Neural progenitor cell (in vitro differentiated cells): ENCODE measurements around the gene ZNF605. TPM values are rescaled to one million over a fixed set of nuclear protein-coding genes. Genes with fewer than 3 reads are reported as not detected.

Source experiments
- DNase-seq: peaks from one replicate; pipeline ENCODE4 v3.0.0-alpha.2; 2016; ENCODE audit warnings: low spot score
- H2AFZ ChIP-seq: fragments of 200-600 bp; sonication (generic); replicated peaks from 2 replicates; pipeline ENCODE4 v1.6.1; 2016; ENCODE audit warnings: antibody characterized with exemption
- H3F3A ChIP-seq: fragments of 200-600 bp; sonication (generic); 2 replicates; pipeline ENCODE4 v1.6.1; 2016; ENCODE audit warnings: antibody characterized with exemption, low read depth
- H3K27ac ChIP-seq: fragments of 200-600 bp; sonication (generic); 2 replicates; pipeline ENCODE4 v1.5.1; 2016; ENCODE audit warnings: mild to moderate bottlenecking
- H3K27me3 ChIP-seq: fragments of 200-600 bp; sonication (generic); 2 replicates; pipeline ENCODE4 v1.6.1; 2016; ENCODE audit warnings: mild to moderate bottlenecking, moderate library complexity
- H3K36me3 ChIP-seq: fragments of 200-600 bp; sonication (generic); 2 replicates; pipeline ENCODE4 v1.5.1; 2016
- H3K4me1 ChIP-seq: fragments of 200-600 bp; sonication (generic); 2 replicates; pipeline ENCODE4 v1.6.1; 2016; ENCODE audit warnings: mixed run types
- H3K4me2 ChIP-seq: fragments of 200-600 bp; sonication (generic); 2 replicates; pipeline ENCODE4 v1.6.1; 2016
- H3K4me3 ChIP-seq: fragments of 200-600 bp; sonication (generic); 2 replicates; pipeline ENCODE4 v1.5.1; 2016
- H3K79me2 ChIP-seq: fragments of 200-600 bp; sonication (generic); 2 replicates; pipeline ENCODE4 v1.6.1; 2016; ENCODE audit warnings: low read depth
- H3K9ac ChIP-seq: fragments of 200-600 bp; sonication (generic); 2 replicates; pipeline ENCODE4 v1.6.1; 2016
- H3K9me3 ChIP-seq: fragments of 200-600 bp; sonication (generic); 2 replicates; pipeline ENCODE4 v1.5.1; 2016; ENCODE audit warnings: low read depth
- H4K20me1 ChIP-seq: fragments of 200-600 bp; sonication (generic); 2 replicates; pipeline ENCODE4 v1.6.1; 2016; ENCODE audit warnings: low read depth
- H3K27ac Mint-ChIP-seq: 3 replicates; pipeline ENCODE4 v1.8.0; 2021; ENCODE audit warnings: mixed read lengths
- H3K27me3 Mint-ChIP-seq: 2 replicates; pipeline ENCODE4 v1.8.0; 2022; ENCODE audit warnings: low read depth, mild to moderate bottlenecking, inconsistent platforms, moderate library complexity, mixed read lengths; ENCODE audit not compliant: insufficient read depth
- H3K36me3 Mint-ChIP-seq: 3 replicates; pipeline ENCODE4 v1.8.0; 2021; ENCODE audit warnings: mixed read lengths
- H3K4me1 Mint-ChIP-seq: 3 replicates; pipeline ENCODE4 v1.8.0; 2021; ENCODE audit warnings: mixed read lengths
- H3K4me3 Mint-ChIP-seq: 3 replicates; pipeline ENCODE4 v1.8.0; 2021; ENCODE audit warnings: mild to moderate bottlenecking, moderate library complexity, mixed read lengths
- H3K9me3 Mint-ChIP-seq: 3 replicates; pipeline ENCODE4 v1.8.0; 2020; ENCODE audit warnings: mixed read lengths
- CTCF ChIP-seq: fragments of 200-600 bp; sonication (generic); IDR thresholded peaks from 2 replicates; pipeline ENCODE4 v1.5.1; 2017; ENCODE audit warnings: antibody characterized with exemption, mild to moderate bottlenecking
- EZH2 ChIP-seq: fragments of 200-600 bp; sonication (generic); IDR thresholded peaks from 2 replicates; pipeline ENCODE4 v1.6.1; 2017; ENCODE audit warnings: antibody characterized with exemption, mild to moderate bottlenecking, moderate library complexity
- EZH2phosphoT487 ChIP-seq: fragments of 200-600 bp; sonication (generic); IDR thresholded peaks from 2 replicates; pipeline ENCODE4 v1.6.1; 2017; ENCODE audit warnings: antibody characterized with exemption
- small RNA-seq: library from RNA; depleted of rRNA; stranded (forward); fragments of <200 nt; gene quantifications from one replicate; pipeline ENCODE3, GENCODE V24; 2015
- total RNA-seq: library from RNA; depleted of rRNA; stranded (reverse); fragments of >200 nt; gene quantifications from 2 replicates; pipeline ENCODE4 v1.2.3, GENCODE V29; 2015; ENCODE audit warnings: low replicate concordance

Gene ZNF605
- total RNA-seq, 1 donor from 2014 or later, result 28.8 TPM

- H3K4me2 ChIP-seq, result no peak overlapping the region
- no peaks in the 10 kb centered on the region for H3K4me1 ChIP-seq
- H3K36me3 ChIP-seq, result no peaks in the 10 kb centered on the region
- peaks cover 22% of the 10 kb centered on the region for H3K36me3 Mint-ChIP-seq
- no peaks in the 10 kb centered on the region for H3K9me3 Mint-ChIP-seq
- no peak overlapping the region for H3K4me3 Mint-ChIP-seq
- DNase-seq, result no peak
- H3K27ac ChIP-seq, result no peak overlapping the region
- TF ChIP-seq CTCF (no peak), EZH2phosphoT487 (no peak), EZH2 (no peak)
- H3K27me3 ChIP-seq, result no peaks in the 10 kb centered on the region
- H3K9ac ChIP-seq, result no peak overlapping the region
- no peaks in the 10 kb centered on the region for H3K4me1 Mint-ChIP-seq
- no peak overlapping the region for H3K27ac Mint-ChIP-seq
- no peaks in the 10 kb centered on the region for H3F3A ChIP-seq
- H3K27me3 Mint-ChIP-seq, result no peaks in the 10 kb centered on the region
- no peaks in the 10 kb centered on the region for H4K20me1 ChIP-seq
- H2AFZ ChIP-seq, result no peak overlapping the region
- no peaks in the 10 kb centered on the region for H3K9me3 ChIP-seq
- H3K4me3 ChIP-seq, result no peak overlapping the region
- no peaks in the 10 kb centered on the region for H3K79me2 ChIP-seq
Observed at GRCh38 chr12:132869551-132869950, 86.6 kb downstream of the ZNF605 start.

Small RNA genes within 50 kb of the gene (small RNA-seq; reads per million reads assigned to genes)
- not detected for gene RNU4ATAC12P

Other genes starting within 250 kb of the ZNF605 start
- 41.3 and 49.2 TPM in 2 replicates for gene PGAM5, start 245.5 kb downstream of the ZNF605 start, total RNA-seq
- 59.1 and 65.7 TPM in 2 replicates for gene ANKLE2, start 194.5 kb downstream of the ZNF605 start, total RNA-seq
- gene GOLGA3, start 127.4 kb downstream of the ZNF605 start, total RNA-seq, result 8.5 and 19.4 TPM in 2 replicates
- 25.6 and 36.1 TPM in 2 replicates for gene CHFR, start 68.7 kb downstream of the ZNF605 start, total RNA-seq
- gene ZNF26, start 30.1 kb upstream of the ZNF605 start, total RNA-seq, result 13.6 and 20.5 TPM in 2 replicates
- gene ZNF84, start 81.2 kb upstream of the ZNF605 start, total RNA-seq, result 65.3 and 99.2 TPM in 2 replicates
- gene ZNF140, start 124.6 kb upstream of the ZNF605 start, total RNA-seq, result 24.4 and 35.3 TPM in 2 replicates
- 6.0 and 7.2 TPM in 2 replicates for gene ZNF891, start 174.0 kb upstream of the ZNF605 start, total RNA-seq
- 19.6 and 27.8 TPM in 2 replicates for gene ZNF10, start 174.3 kb upstream of the ZNF605 start, total RNA-seq
- 42.7 and 54.2 TPM in 2 replicates for gene ZNF268, start 225.2 kb upstream of the ZNF605 start, total RNA-seq